Peyer's patch (tissue), 4 donors: ENCODE results near the gene CWC15. TPM values are rescaled to one million over a fixed set of nuclear protein-coding genes. Genes with fewer than 3 reads are reported as not detected.
A peak's percentile ranks its signal among the peaks of the same experiment; 100 is the strongest.
"Not testable (repeated sequence)": the region's sequence is repeated elsewhere in the genome, so short reads cannot be mapped to it uniquely, and the experiment has no call there.

Experiments
- DNase-seq, 3 donors: peaks; one replicate each; pipeline ENCODE4 v3.0.0-alpha.2; 2017 to 2019
- H3K27ac ChIP-seq, 4 donors: fragments of 200-600 bp; sonication (generic); one replicate each; pipeline ENCODE4 v1.5.1; 2016 to 2019
- H3K27me3 ChIP-seq, 2 donors: fragments of 200-600 bp; sonication (generic); one replicate each; pipeline ENCODE4 v1.5.1; 2019
- H3K36me3 ChIP-seq, 3 donors: fragments of 200-600 bp; sonication (generic); one replicate each; pipeline ENCODE4 v1.5.1; 2016 to 2019
- H3K4me1 ChIP-seq, 4 donors: fragments of 200-600 bp; sonication (generic); one replicate each; pipeline ENCODE4 v1.5.1; 2016 to 2019
- H3K4me3 ChIP-seq, 4 donors: fragments of 200-600 bp; sonication (generic); 1 replicate in 3 of 4; 2 replicates in 1 of 4; pipeline ENCODE4 v1.5.1; 2016 to 2019; ENCODE audit warnings: mild to moderate bottlenecking in 1 of 4
- H3K9me3 ChIP-seq, 4 donors: fragments of 200-600 bp; sonication (generic); one replicate each; pipeline ENCODE4 v1.5.1; 2016 to 2019; ENCODE audit warnings: mild to moderate bottlenecking in 1 of 4
- CTCF ChIP-seq, 6 experiments: fragments of 450-650 bp in 4 of 6; fragments of 200-600 bp in 2 of 6; sonication (generic) in 1 of 6; IDR thresholded peaks; one replicate each; pipeline ENCODE4 v1.5.1; 2017 to 2019; ENCODE audit warnings: antibody characterized with exemption in 6 of 6, mild to moderate bottlenecking in 3 of 6, moderate library complexity in 1 of 6
- POLR2A ChIP-seq, 2 donors: fragments of 450-650 bp; IDR thresholded peaks; one replicate each; pipeline ENCODE4 v1.5.1; 2017; ENCODE audit warnings: antibody characterized with exemption in 2 of 2, mild to moderate bottlenecking in 2 of 2, moderate library complexity in 2 of 2
- total RNA-seq, 4 donors: library from RNA; depleted of rRNA; stranded (reverse); fragments of >200 nt; gene quantifications; one replicate each; pipeline ENCODE4 v1.1.0, GENCODE V29; 2016

The CWC15 gene
- total RNA-seq, 4 donors from 2014 or later: 34.7 to 66.8 (median 44.4) TPM

- H3K9me3 ChIP-seq: no peaks in the 10 kb centered on the region
- no peaks in the 10 kb centered on the region for H3K27me3 ChIP-seq
- DNase-seq: no peak
- TF ChIP-seq POLR2A (IDR thresholded peaks at IDR 0.05) (no peak), CTCF (IDR thresholded peaks at IDR 0.05) (no peak)
- H3K36me3 ChIP-seq: no peaks in the 10 kb centered on the region
- H3K4me3 ChIP-seq: no peak overlapping the region
- no peaks in the 10 kb centered on the region for H3K4me1 ChIP-seq
- no peak overlapping the region for H3K27ac ChIP-seq
Measured at GRCh38 chr11:94934846-94935245, 38.5 kb downstream of the CWC15 start.

- H3K36me3 ChIP-seq: no peaks in the 10 kb centered on the region
- H3K4me1 ChIP-seq: no peaks in the 10 kb centered on the region
- no peak overlapping the region for H3K4me3 ChIP-seq
- TF ChIP-seq POLR2A (IDR thresholded peaks at IDR 0.05) (no peak), CTCF (IDR thresholded peaks at IDR 0.05) (no peak)
- H3K27ac ChIP-seq: peak overlapping the region in 1 of 4 donors; percentile 25
- no peak for DNase-seq
- no peaks in the 10 kb centered on the region for H3K9me3 ChIP-seq
- no peaks in the 10 kb centered on the region for H3K27me3 ChIP-seq
Measured at GRCh38 chr11:94934362-94934761, 39.0 kb downstream of the CWC15 start.

GRCh38 chr11:94933223-94934130 is 39.9 kb downstream of the CWC15 start:
- DNase-seq: no peak
- Histone ChIP-seq H3K27me3 (no peaks in the 10 kb centered on the region), H3K4me3 (no peak overlapping the region), H3K36me3 (no peaks in the 10 kb centered on the region), H3K27ac (peak overlapping the region in 2 of 4 donors; percentile 1 to 32), H3K4me1 (peaks cover 0 to under 1% (median 0%) of the 10 kb centered on the region in 4 donors), H3K9me3 (no peaks in the 10 kb centered on the region)
- TF ChIP-seq CTCF (IDR thresholded peaks at IDR 0.05): no peak
- no peak for TF ChIP-seq POLR2A (IDR thresholded peaks at IDR 0.05)

- peaks cover 0 to 10% (median 0%) of the 10 kb centered on the region in 4 donors for H3K4me1 ChIP-seq
- H3K4me3 ChIP-seq: no peak overlapping the region
- TF ChIP-seq POLR2A (IDR thresholded peaks at IDR 0.05): no peak
- TF ChIP-seq CTCF (IDR thresholded peaks at IDR 0.05): no peak
- no peaks in the 10 kb centered on the region for H3K36me3 ChIP-seq
- H3K27me3 ChIP-seq: no peaks in the 10 kb centered on the region
- no peak for DNase-seq
- H3K27ac ChIP-seq: peak overlapping the region in 1 of 4 donors; percentile 5
- H3K9me3 ChIP-seq: no peaks in the 10 kb centered on the region
Measured at GRCh38 chr11:94932503-94932902, 40.9 kb downstream of the CWC15 start.

GRCh38 chr11:94932072-94932471 is 41.3 kb downstream of the CWC15 start:
- not testable (repeated sequence) for H3K9me3 ChIP-seq, H3K4me3 ChIP-seq, H3K27ac ChIP-seq, H3K27me3 ChIP-seq, DNase-seq, H3K36me3 ChIP-seq
- peaks cover 0 to 14% (median 0%) of the 10 kb centered on the region in 4 donors for H3K4me1 ChIP-seq
